GM23338 (cell line): ENCODE results near the gene TECPR2. TPM values are rescaled to one million over a fixed set of nuclear protein-coding genes. Genes with fewer than 3 reads are reported as not detected.

ENCODE experiments used
- ATAC-seq: fragments of 200-7000 bp; cut with Tn5 transposase; 3 replicates; pipeline ENCODE4 v1.9.1; 2020
- DNase-seq: peaks from one replicate; pipeline ENCODE4 v3.0.0-alpha.2; 2015; ENCODE audit warnings: low spot score
- H2AFZ ChIP-seq: fragments of 200-600 bp; sonication (generic); 2 replicates; pipeline ENCODE4 v1.8.0; 2016; ENCODE audit warnings: antibody characterized with exemption, mild to moderate bottlenecking, moderate library complexity
- H3F3A ChIP-seq: fragments of 200-600 bp; sonication (generic); replicated peaks from 2 replicates; pipeline ENCODE4 v1.8.0; 2017; ENCODE audit warnings: antibody characterized with exemption, mixed run types, low read depth
- H3K27ac ChIP-seq: fragments of 200-600 bp; sonication (generic); 2 replicates; pipeline ENCODE4 v1.6.1; 2016; ENCODE audit warnings: low read depth
- H3K27me3 ChIP-seq: fragments of 200-600 bp; sonication (generic); 2 replicates; pipeline ENCODE4 v1.8.0; 2016; ENCODE audit warnings: mild to moderate bottlenecking, mixed run types, moderate library complexity; ENCODE audit not compliant: insufficient read depth
- H3K36me3 ChIP-seq: fragments of 200-600 bp; sonication (generic); 2 replicates; pipeline ENCODE4 v1.8.0; 2016; ENCODE audit warnings: mild to moderate bottlenecking; ENCODE audit not compliant: insufficient read depth
- H3K4me1 ChIP-seq: fragments of 200-600 bp; sonication (generic); 2 replicates; pipeline ENCODE4 v1.8.0; 2016; ENCODE audit warnings: mild to moderate bottlenecking, moderate library complexity; ENCODE audit not compliant: insufficient read depth
- H3K4me2 ChIP-seq: fragments of 200-600 bp; sonication (generic); 2 replicates; pipeline ENCODE4 v1.7.1; 2017; ENCODE audit warnings: mixed run types
- H3K4me3 ChIP-seq: fragments of 200-600 bp; sonication (generic); 2 replicates; pipeline ENCODE4 v1.6.1; 2016; ENCODE audit warnings: mixed run types
- H3K79me2 ChIP-seq: fragments of 200-600 bp; sonication (generic); replicated peaks from 2 replicates; pipeline ENCODE4 v1.8.0; 2017; ENCODE audit warnings: mild to moderate bottlenecking; ENCODE audit not compliant: insufficient read depth
- H3K9me2 ChIP-seq: fragments of 200-600 bp; sonication (generic); 2 replicates; pipeline ENCODE4 v1.8.0; 2017; ENCODE audit not compliant: insufficient read depth
- H4K20me1 ChIP-seq: fragments of 200-600 bp; sonication (generic); replicated peaks from 2 replicates; pipeline ENCODE4 v1.8.0; 2017; ENCODE audit warnings: mild to moderate bottlenecking; ENCODE audit not compliant: insufficient read depth
- H3K27ac Mint-ChIP-seq: 2 replicates; pipeline ENCODE4 v1.8.0; 2020; ENCODE audit warnings: inconsistent platforms, mild to moderate bottlenecking, moderate library complexity, mixed read lengths
- H3K27me3 Mint-ChIP-seq: 3 replicates; pipeline ENCODE4 v1.8.0; 2022; ENCODE audit warnings: low read depth, mild to moderate bottlenecking, moderate library complexity, mixed read lengths, inconsistent platforms; ENCODE audit not compliant: insufficient read depth, poor library complexity
- H3K36me3 Mint-ChIP-seq: 3 replicates; pipeline ENCODE4 v1.8.0; 2021; ENCODE audit warnings: low read depth, mild to moderate bottlenecking, inconsistent platforms, moderate library complexity, mixed read lengths
- H3K4me1 Mint-ChIP-seq: 3 replicates; pipeline ENCODE4 v1.8.0; 2020; ENCODE audit warnings: mild to moderate bottlenecking, inconsistent platforms, mixed read lengths
- H3K4me3 Mint-ChIP-seq: 3 replicates; pipeline ENCODE4 v1.8.0; 2021; ENCODE audit warnings: moderate library complexity, mild to moderate bottlenecking, inconsistent platforms, mixed read lengths
- H3K9me3 Mint-ChIP-seq: 3 replicates; pipeline ENCODE4 v1.8.0; 2020; ENCODE audit warnings: moderate library complexity, mild to moderate bottlenecking, inconsistent platforms, mixed read lengths
- CREB1 ChIP-seq: fragments of 250-450 bp; sonication (Bioruptor Pico); IDR thresholded peaks from 2 replicates; pipeline ENCODE4 v1.5.0; 2020; ENCODE audit warnings: low read depth, mild to moderate bottlenecking, moderate library complexity
- CTCF ChIP-seq, 2 experiments: fragments of 200-600 bp in 1 of 2; sonication (generic) in 1 of 2; conservative IDR thresholded peaks; 2 replicates each; pipeline versions ENCODE4 v1.5.1 to v1.6.1; 2016 to 2017; ENCODE audit warnings: antibody characterized with exemption in 2 of 2, low read depth in 2 of 2, mild to moderate bottlenecking in 2 of 2, moderate library complexity in 1 of 2
- EZH2 ChIP-seq: fragments of 200-600 bp; sonication (generic); IDR thresholded peaks from one replicate; pipeline ENCODE4 v1.8.0; 2017; ENCODE audit warnings: antibody characterized with exemption, mild to moderate bottlenecking, low read depth; ENCODE audit not compliant: unreplicated experiment
- EZH2phosphoT487 ChIP-seq: fragments of 200-600 bp; sonication (generic); IDR thresholded peaks from one replicate; pipeline ENCODE4 v1.8.1; 2018; ENCODE audit warnings: antibody characterized with exemption; ENCODE audit not compliant: unreplicated experiment
- JUNB ChIP-seq: IDR thresholded peaks from one replicate; pipeline ENCODE4 v1.6.1; 2016; ENCODE audit warnings: antibody characterized with exemption; ENCODE audit not compliant: unreplicated experiment
- REST ChIP-seq: IDR thresholded peaks from one replicate; pipeline ENCODE4 v1.6.1; 2018; ENCODE audit warnings: antibody characterized with exemption; ENCODE audit not compliant: unreplicated experiment
- ZNF114 ChIP-seq: fragments of 250-450 bp; sonication (Bioruptor Pico); IDR thresholded peaks from 2 replicates; pipeline ENCODE4 v1.5.0; 2020; ENCODE audit warnings: mild to moderate bottlenecking, moderate library complexity
- ZNF462 ChIP-seq: fragments of 250-450 bp; sonication (Bioruptor Pico); IDR thresholded peaks from 2 replicates; pipeline ENCODE4 v1.5.0; 2020; ENCODE audit warnings: mild to moderate bottlenecking, moderate library complexity
- polyA plus RNA-seq: library from polyadenylated mRNA; unstranded; fragments of >200 nt; fragmentation: Nextera tagmentation; extraction: Ambion mirVana; gene quantifications from 2 replicates; pipeline ENCODE4 v1.2.1, GENCODE V29; 2016
- total RNA-seq: library from RNA; depleted of rRNA; stranded (reverse); fragments of >200 nt; shearing (Covaris generic); gene quantifications from 2 replicates; pipeline ENCODE4 v1.2.3, GENCODE V29; 2014

TECPR2 gene
- total and polyA plus RNA-seq, 2 experiments from 2014 or later: 4.8 to 20.5 TPM

GRCh38 chr14:102545461-102546265, 182.9 kb downstream of the TECPR2 start:
- Histone ChIP-seq H2AFZ (peak overlapping the region; percentile 98), H3F3A (peaks cover 13% of the 10 kb centered on the region; the same call in 1 of the 2 replicates), H3K9me2 (no peaks in the 10 kb centered on the region), H3K27me3 (peaks cover 19% of the 10 kb centered on the region), H3K4me3 (peak overlapping the region; percentile 61), H3K36me3 (no peaks in the 10 kb centered on the region), H4K20me1 (no peaks in the 10 kb centered on the region), H3K4me1 (peaks cover 13% of the 10 kb centered on the region; the same call in 1 of the 2 replicates), H3K27ac (peak overlapping the region; percentile 83), H3K4me2 (peak overlapping the region; percentile 89), H3K79me2 (no peaks in the 10 kb centered on the region)
- ATAC-seq (peak; percentile 67), DNase-seq (peak; percentile 85)
- peak in 1 of 2 experiments; percentile 38; a peak in 2 of 4 replicates for TF ChIP-seq CTCF (conservative IDR thresholded peaks at IDR 0.05; ENCODE audit: low read depth in 2 of 2)
- TF ChIP-seq CREB1 (CRISPR knock-in tag): no peak
- TF ChIP-seq JUNB: no peak
- TF ChIP-seq REST: peak; percentile 7
- H3K9me3 Mint-ChIP-seq: no peaks in the 10 kb centered on the region; the same call in 2 of the 3 replicates
- H3K4me3 Mint-ChIP-seq: peak overlapping the region; percentile 61
- peaks cover 25% of the 10 kb centered on the region for H3K27me3 Mint-ChIP-seq
- peaks cover 16% of the 10 kb centered on the region for H3K4me1 Mint-ChIP-seq
- H3K27ac Mint-ChIP-seq: peak overlapping the region; percentile 82
- H3K36me3 Mint-ChIP-seq: no peaks in the 10 kb centered on the region

GRCh38 chr14:102548616-102549240, 186.0 kb downstream of the TECPR2 start:
- Mint-ChIP-seq H3K4me1 (peaks cover 14% of the 10 kb centered on the region), H3K9me3 (no peaks in the 10 kb centered on the region), H3K27me3 (peaks cover 24% of the 10 kb centered on the region), H3K4me3 (no peak overlapping the region), H3K36me3 (no peaks in the 10 kb centered on the region), H3K27ac (no peak overlapping the region)
- DNase-seq: no peak
- Histone ChIP-seq H3K9me2 (no peaks in the 10 kb centered on the region), H3K36me3 (no peaks in the 10 kb centered on the region), H4K20me1 (no peaks in the 10 kb centered on the region), H3K27me3 (peaks cover 15% of the 10 kb centered on the region), H2AFZ (no peak overlapping the region), H3K4me1 (peaks cover 13% of the 10 kb centered on the region; the same call in 1 of the 2 replicates), H3K79me2 (no peaks in the 10 kb centered on the region), H3K4me2 (no peak overlapping the region), H3F3A (peaks cover 8% of the 10 kb centered on the region; the same call in 1 of the 2 replicates), H3K27ac (no peak overlapping the region), H3K4me3 (no peak overlapping the region)
- ATAC-seq: no peak
- TF ChIP-seq ZNF114 (CRISPR knock-in tag) (no peak), EZH2phosphoT487 (no peak), ZNF462 (no peak), EZH2 (no peak)
